ENCODE data around the gene EMC7.

DNA sequence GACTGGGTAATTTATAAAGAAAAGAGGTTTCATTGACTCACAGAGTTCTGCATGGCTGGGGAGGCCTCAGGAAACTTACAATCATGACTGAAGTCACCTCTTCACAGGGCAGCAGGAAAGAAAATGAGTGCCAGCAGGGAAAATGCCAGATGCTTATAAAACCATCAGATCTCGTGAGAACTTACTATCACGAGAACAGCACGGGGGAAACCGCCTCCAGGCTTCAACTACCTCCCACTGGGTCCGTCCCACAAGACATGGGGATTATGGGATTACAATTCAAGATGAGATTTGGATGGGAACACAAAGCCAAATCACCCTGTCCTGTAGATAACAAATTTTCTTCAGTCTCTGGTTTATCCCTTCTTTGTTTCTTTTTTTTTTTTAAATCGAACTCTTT lies 31.7 kb downstream of the EMC7 start:
- no peak for TF ChIP-seq YY1 (IDR thresholded peaks at IDR 0.05; ENCODE audit: insufficient read depth, insufficient read length)
- no peak for TF ChIP-seq ZNF274 (IDR thresholded peaks at IDR 0.05; ENCODE audit: low read depth, low read length)
- TF ChIP-seq SUZ12 (IDR thresholded peaks at IDR 0.05; ENCODE audit: extremely low read depth, insufficient read depth, insufficient read length) = no peak

All from NT2/D1 (cell line).